Fibroblast of mammary gland (primary cell): ENCODE data around the gene LSS.

ENCODE experiments used
- DNase-seq: peaks from one replicate; pipeline ENCODE4 v3.0.0-alpha.2; 2010; ENCODE audit warnings: low read depth
- H3K4me3 ChIP-seq: 2 replicates; pipeline ENCODE4 v1.5.1; 2011; ENCODE audit warnings: low read depth, mild to moderate bottlenecking, low read length, moderate library complexity; ENCODE audit not compliant: control insufficient read depth
- TF ChIP-seq, protein P1 (sequence below): conservative IDR thresholded peaks from 2 replicates; pipeline ENCODE4 v1.5.1; 2011; ENCODE audit warnings: low read depth, low read length, inconsistent platforms; ENCODE audit not compliant: control insufficient read depth, insufficient read depth

The LSS gene

DNA sequence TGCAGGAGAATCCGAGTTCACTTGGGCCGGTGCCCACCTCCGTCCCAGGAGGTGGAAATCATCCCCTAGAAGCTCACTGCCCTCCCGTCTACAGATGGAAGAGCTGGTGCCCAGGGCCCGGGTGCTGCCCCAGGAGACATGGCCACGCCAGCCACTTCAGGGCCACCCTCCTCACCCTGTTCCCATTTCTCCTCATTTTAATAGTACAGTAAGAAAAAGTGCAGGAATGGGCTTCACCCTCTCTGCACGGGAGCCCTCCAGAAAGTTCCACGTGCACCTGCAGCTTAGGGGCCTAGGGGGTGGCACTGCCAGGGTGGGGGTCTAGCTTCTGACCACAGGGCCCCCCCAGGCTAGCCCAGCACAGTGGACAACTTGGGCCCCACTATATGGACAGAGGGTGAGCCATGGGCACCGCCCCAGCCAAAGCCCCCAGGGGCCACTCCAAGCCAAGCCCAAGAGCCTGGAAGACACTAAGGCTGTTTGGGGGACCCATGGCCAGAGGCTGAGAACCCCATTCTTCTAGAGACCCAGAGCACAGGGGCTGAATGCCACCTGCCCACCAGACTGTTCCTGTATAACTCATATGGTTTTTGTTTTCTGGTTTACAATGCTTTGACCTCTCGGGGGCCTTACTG lies 69.8 kb downstream of the LSS start:
- H3K4me3 ChIP-seq, result no peak overlapping the region
- DNase-seq, result no peak
- TF ChIP-seq, protein P1, sequence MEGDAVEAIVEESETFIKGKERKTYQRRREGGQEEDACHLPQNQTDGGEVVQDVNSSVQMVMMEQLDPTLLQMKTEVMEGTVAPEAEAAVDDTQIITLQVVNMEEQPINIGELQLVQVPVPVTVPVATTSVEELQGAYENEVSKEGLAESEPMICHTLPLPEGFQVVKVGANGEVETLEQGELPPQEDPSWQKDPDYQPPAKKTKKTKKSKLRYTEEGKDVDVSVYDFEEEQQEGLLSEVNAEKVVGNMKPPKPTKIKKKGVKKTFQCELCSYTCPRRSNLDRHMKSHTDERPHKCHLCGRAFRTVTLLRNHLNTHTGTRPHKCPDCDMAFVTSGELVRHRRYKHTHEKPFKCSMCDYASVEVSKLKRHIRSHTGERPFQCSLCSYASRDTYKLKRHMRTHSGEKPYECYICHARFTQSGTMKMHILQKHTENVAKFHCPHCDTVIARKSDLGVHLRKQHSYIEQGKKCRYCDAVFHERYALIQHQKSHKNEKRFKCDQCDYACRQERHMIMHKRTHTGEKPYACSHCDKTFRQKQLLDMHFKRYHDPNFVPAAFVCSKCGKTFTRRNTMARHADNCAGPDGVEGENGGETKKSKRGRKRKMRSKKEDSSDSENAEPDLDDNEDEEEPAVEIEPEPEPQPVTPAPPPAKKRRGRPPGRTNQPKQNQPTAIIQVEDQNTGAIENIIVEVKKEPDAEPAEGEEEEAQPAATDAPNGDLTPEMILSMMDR, result no peak

DNA sequence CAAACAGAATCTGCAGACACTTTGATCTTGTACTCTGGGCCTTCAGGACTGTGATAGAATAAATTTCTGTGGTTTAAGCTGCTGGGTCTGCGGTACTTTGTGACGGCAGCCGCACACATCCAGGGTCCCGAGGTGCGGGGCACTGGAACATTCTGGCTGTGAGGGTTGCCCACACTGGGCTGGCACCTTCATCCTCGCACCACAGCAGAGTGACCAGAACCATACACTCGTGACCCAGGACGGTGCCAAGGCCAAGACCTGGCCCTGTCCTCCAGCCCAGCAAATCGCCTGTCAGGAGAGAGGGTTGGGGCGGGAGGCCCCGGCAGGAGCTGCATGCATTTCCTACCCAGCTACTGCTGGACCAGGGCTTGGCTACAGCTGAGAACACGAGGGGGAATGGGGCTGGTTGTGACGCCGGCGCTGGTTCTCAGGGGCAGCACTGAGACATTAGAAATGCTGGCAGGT lies 70.6 kb downstream of the LSS start:
- TF ChIP-seq, protein P1, result no peak
- DNase-seq, result no peak
- H3K4me3 ChIP-seq, result no peak overlapping the region

DNA sequence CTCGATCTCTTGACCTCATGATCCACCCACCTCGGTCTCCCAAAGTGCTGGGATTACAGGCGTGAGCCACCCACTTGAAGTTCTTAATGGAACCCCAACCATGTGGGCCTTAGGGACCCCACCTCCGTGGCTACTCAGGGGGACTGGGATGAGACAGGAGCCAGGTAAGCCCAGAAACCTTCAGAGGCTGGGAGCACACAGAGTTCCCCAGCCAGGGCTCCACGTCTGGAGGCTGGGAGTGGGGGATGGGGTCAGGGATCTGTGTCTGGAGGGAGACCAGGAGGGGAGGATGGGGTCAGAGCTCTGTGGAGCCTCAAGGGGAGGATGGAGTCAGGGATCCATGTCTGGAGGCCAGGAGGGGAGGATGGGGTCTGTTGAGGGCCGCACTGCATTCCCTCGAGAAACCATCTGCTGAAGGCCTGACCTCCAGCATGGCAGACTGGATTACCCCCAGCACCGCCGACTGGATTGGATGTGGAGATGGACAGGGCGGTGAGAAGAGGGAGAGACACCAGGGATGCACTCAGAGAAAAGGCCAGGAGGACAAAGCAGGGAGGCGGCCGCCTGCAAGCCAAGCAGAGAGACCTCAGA lies 71.1 kb downstream of the LSS start:
- H3K4me3 ChIP-seq, result no peak overlapping the region
- TF ChIP-seq, protein P1, result no peak
- DNase-seq, result no peak

DNA sequence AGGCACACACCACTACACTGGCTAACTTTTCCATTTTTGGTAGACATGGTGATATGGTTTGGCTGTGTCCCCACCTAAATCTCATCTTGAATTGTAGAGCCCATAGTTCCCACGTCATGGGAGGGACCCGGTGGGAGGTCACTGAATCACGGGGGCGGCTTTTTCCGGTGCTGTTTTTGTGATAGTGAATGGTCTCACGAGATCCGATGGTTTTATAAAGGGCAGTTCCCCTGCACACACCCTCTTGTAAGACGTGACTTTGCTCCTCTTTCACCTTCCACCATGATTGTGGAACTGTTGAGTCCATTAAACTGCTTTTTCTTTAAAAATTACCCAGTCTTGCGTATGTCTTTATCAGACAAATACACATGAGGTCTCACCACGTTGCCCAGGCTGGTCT lies 71.9 kb downstream of the LSS start:
- no peak overlapping the region for H3K4me3 ChIP-seq
- no peak for DNase-seq
- TF ChIP-seq, protein P1, result no peak

DNA sequence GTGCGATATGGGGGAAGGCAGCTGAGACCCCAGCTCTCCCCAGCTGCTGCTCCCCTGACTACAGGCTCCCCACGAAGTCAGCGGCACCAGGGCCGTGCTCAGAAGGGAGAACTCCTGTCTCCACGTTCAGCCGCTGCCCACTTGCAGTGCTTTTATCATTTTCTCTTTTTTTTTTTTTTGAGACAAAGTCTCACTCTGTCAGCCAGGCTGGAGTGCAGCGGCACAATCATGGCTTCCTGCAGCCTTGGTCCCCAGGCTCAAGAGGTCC lies 72.3 kb downstream of the LSS start:
- TF ChIP-seq, protein P1, result no peak
- DNase-seq, result no peak
- H3K4me3 ChIP-seq, result no peak overlapping the region

DNA sequence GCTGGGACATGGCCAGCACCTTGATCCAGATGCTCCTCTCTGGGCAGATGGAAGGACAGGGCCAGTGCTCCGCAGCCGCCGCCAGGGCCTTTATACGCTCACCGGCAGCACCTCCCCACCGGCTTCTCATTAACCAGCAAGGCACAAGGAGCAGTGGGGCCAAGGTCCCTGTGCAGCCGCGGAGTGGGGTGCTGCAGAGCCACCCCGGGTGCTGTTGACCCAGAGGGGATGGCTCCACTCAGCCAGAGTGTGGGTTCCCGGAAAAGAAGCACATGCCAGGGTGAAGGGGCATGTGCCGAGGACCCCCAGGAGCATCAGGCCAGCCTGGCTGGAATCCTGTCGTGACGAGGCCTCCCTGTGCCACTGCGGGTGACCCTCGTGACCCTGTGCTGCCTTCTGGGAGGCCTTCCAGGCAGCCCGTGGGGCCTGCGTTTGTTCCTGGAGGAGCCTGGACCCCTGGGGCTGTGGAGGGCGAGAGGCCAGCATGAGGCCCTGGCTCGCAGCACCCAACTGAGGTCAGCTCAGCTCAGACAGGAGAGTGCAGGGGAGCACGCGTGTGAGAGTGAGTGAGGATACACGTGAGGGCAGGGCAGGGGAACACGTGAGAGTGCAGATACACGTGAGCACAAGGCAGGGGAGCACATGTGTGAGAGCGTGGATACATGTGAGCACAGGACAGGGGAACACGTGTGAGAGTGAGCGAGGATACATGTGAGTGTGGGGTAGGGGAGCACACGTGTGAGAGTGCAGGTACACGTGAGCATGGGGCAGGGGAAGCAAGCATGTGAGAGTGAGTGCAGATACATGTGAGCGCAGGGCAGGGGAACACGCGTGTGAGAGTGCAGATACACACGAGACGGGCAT lies 72.8 kb downstream of the LSS start, which contains the start of gene FTCD:
Gene FTCD, minus strand, starts transcription at position 66 of the 864 bp plus-strand sequence. Its CDS starts 56 bp downstream, at position 10.
- H3K4me3 ChIP-seq, result no peak within 1 kb of the TSS
- DNase-seq, result no peak

More for the DNA sequence above, 72.8 kb downstream of the LSS start, which contains the start of gene FTCD:
- TF ChIP-seq, protein P1, result no peak
